T-cell (primary cell): ENCODE measurements around the gene ORM2. TPM values are rescaled to one million over a fixed set of nuclear protein-coding genes. Genes with fewer than 3 reads are reported as not detected.
"Not testable (repeated sequence)": the region's sequence is repeated elsewhere in the genome, so short reads cannot be mapped to it uniquely, and the experiment has no call there.

ENCODE experiments used
- ATAC-seq, 4 experiments: fragments of 200-7000 bp in 3 of 4; fragments of 150-1000 bp in 1 of 4; cut with Tn5 transposase; replicated peaks in 1 of 4; 1 replicate in 3 of 4; 2 replicates in 1 of 4; pipeline ENCODE4 v1.10.0; 2021; ENCODE audit warnings: moderate library complexity in 3 of 4, mild to moderate bottlenecking in 2 of 4, moderate number of reproducible peaks in 1 of 4
- CTCF ChIA-PET, 2 donors: fragments of 300-600 bp; sonication (Branson Sonifier 250); formaldehyde crosslinking; loops; one replicate each; lab custom pipeline; 2022; ENCODE audit warnings: antibody characterized with exemption in 2 of 2; lab: Charles Lee
- POLR2A ChIA-PET, 2 donors: fragments of 300-600 bp; sonication (Branson Sonifier 250); formaldehyde crosslinking; loops; one replicate each; lab custom pipeline; 2022; ENCODE audit warnings: antibody characterized with exemption in 2 of 2; lab: Charles Lee
- DNase-seq, 35 experiments: peaks; one replicate each; pipeline versions ENCODE4 v3.0.0 to v3.0.0-alpha.2; 2013 to 2023
- H3K27ac ChIP-seq: one replicate; pipeline ENCODE4 v1.5.1; 2013; ENCODE audit warnings: low read length
- H3K27me3 ChIP-seq, 2 experiments: replicated peaks in 1 of 2; 1 replicate in 1 of 2; 2 replicates in 1 of 2; pipeline versions ENCODE4 v1.6.1 to v1.7.0; 2013; ENCODE audit warnings: low read length in 1 of 2, mixed read lengths in 1 of 2; ENCODE audit not compliant: control insufficient read depth in 2 of 2, insufficient read depth in 2 of 2; ENCODE audit errors: extremely low read depth in 1 of 2
- H3K36me3 ChIP-seq, 2 donors: 1 replicate in 1 of 2; 2 replicates in 1 of 2; pipeline versions ENCODE4 v1.6.1 to v1.7.0; 2013; ENCODE audit warnings: low read length in 1 of 2; ENCODE audit not compliant: control insufficient read depth in 2 of 2, insufficient read depth in 1 of 2; ENCODE audit errors: extremely low read depth in 1 of 2
- H3K4me1 ChIP-seq, 2 experiments: 1 replicate in 1 of 2; 2 replicates in 1 of 2; pipeline versions ENCODE4 v1.6.1 to v1.7.0; 2013; ENCODE audit warnings: low read length in 2 of 2, mixed read lengths in 1 of 2; ENCODE audit not compliant: insufficient read depth in 2 of 2, control insufficient read depth in 1 of 2; ENCODE audit errors: extremely low read depth in 1 of 2
- H3K4me3 ChIP-seq, 2 donors: 1 replicate in 1 of 2; 2 replicates in 1 of 2; pipeline versions ENCODE4 v1.5.1 to v1.7.0; 2013; ENCODE audit warnings: mild to moderate bottlenecking in 2 of 2, low read length in 1 of 2, moderate library complexity in 1 of 2; ENCODE audit not compliant: control insufficient read depth in 1 of 2; ENCODE audit errors: extremely low read depth in 1 of 2
- H3K9me3 ChIP-seq: 2 replicates; pipeline ENCODE4 v1.7.0; 2013
- H3K27ac Mint-ChIP-seq, 2 donors: one replicate each; pipeline ENCODE4 v1.8.0; 2020 to 2021; ENCODE audit warnings: mild to moderate bottlenecking in 2 of 2, mixed read lengths in 2 of 2
- H3K27me3 Mint-ChIP-seq, 2 donors: one replicate each; pipeline ENCODE4 v1.8.0; 2021 to 2022; ENCODE audit warnings: mixed read lengths in 2 of 2
- H3K36me3 Mint-ChIP-seq: one replicate; pipeline ENCODE4 v1.8.0; 2021; ENCODE audit warnings: mixed read lengths
- H3K4me1 Mint-ChIP-seq, 3 donors: one replicate each; pipeline ENCODE4 v1.8.0; 2020 to 2022; ENCODE audit warnings: mixed read lengths in 3 of 3, mild to moderate bottlenecking in 1 of 3
- H3K4me3 Mint-ChIP-seq, 3 donors: one replicate each; pipeline ENCODE4 v1.8.0; 2020 to 2022; ENCODE audit warnings: mild to moderate bottlenecking in 3 of 3, mixed read lengths in 3 of 3, moderate library complexity in 3 of 3
- H3K9me3 Mint-ChIP-seq, 3 donors: one replicate each; pipeline ENCODE4 v1.8.0; 2020 to 2022; ENCODE audit warnings: mixed read lengths in 3 of 3
- WGBS: methylation state at CpG from one replicate; pipeline ENCODE4 v1.1.5; 2013; ENCODE audit warnings: missing lambda C conversion rate; ENCODE audit not compliant: insufficient coverage; 5-methylcytosine and 5-hydroxymethylcytosine counted together
- total RNA-seq, 35 experiments: library from RNA in 6 of 35; stranded (reverse) in 6 of 35; fragments of 120-200 nt in 1 of 35; gene quantifications; one replicate each; pipeline versions ENCODE4 v1.2.1 to v1.2.4 and lab custom pipeline; 2013 to 2026

ORM2 gene
- total RNA-seq, 5 donors from 2014 or later (not counting 1 experiment from before 2014, with no cell fraction given) = 1.4 to 2.2 (median 1.8) TPM; not detected in 2

DNA sequence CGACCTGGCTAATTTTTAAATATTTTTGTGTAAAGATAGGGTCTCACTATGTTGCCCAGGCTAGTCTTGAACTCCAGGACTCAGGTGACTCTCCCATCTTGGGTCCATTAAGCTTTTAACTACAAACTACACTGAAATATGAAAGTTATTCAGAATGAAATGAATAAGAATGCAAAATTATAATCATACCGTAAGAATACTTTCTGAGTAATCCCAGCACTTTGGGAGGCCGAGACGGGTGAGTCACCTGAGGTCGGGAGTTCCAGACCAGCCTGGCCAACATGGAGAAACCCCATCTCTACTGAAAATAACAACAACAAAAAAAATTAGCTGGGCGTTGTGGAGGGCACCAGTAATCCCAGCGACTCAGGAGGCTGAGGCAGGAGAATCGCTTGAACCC lies 7.9 kb upstream of the ORM2 start:
- DNase-seq (no peak), ATAC-seq (no peak)
- Mint-ChIP-seq H3K4me3 (no peak overlapping the region), H3K36me3 (no peaks in the 10 kb centered on the region), H3K9me3 (no peaks in the 10 kb centered on the region), H3K27ac (no peak overlapping the region), H3K4me1 (no peaks in the 10 kb centered on the region), H3K27me3 (peaks cover 5 to 11% of the 10 kb centered on the region in 2 donors)
- 60% methylated on average over 3 of the region's 8 CpGs for WGBS
- no peak overlapping the region for H3K4me3 ChIP-seq
- no peaks in the 10 kb centered on the region for H3K9me3 ChIP-seq
- no peaks in the 10 kb centered on the region for H3K36me3 ChIP-seq
- H3K27ac ChIP-seq = no peak overlapping the region
- peaks cover 0 to 28% of the 10 kb centered on the region in 2 experiments for H3K27me3 ChIP-seq
- ChIA-PET CTCF (no interaction called here), POLR2A (no interaction called here)
- no peaks in the 10 kb centered on the region for H3K4me1 ChIP-seq

DNA sequence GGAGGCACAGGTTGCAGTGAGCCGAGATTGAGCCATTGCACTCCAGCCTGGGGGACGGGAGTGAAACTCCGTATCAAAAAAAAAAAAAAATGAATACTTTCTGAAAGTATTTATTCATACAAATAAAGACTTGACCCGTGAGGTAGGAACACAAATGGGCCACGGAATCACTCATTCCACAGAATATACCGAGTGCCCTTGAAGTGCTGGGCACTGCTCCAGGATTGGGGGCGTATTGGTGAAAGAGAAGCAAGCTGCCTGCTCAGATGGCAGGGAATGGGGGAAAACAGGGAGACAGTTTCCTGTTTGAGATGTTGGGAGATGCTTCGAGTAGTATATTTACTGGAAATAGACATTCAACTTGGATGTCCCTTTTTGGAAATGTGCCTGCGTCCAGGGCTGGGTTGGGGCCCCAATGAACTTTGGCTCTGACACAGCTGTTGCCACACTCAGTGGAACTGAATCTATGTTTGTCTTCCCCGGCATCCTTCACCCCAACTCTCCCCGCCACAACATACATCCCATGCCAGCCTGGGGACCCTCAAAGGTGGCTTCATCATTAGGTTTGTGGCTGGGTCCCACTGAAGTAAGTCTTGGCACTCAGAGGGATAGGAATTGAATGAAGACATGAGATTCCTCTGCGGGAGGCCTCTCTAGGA lies 7.4 kb upstream of the ORM2 start:
- not testable (repeated sequence) for ATAC-seq

DNA sequence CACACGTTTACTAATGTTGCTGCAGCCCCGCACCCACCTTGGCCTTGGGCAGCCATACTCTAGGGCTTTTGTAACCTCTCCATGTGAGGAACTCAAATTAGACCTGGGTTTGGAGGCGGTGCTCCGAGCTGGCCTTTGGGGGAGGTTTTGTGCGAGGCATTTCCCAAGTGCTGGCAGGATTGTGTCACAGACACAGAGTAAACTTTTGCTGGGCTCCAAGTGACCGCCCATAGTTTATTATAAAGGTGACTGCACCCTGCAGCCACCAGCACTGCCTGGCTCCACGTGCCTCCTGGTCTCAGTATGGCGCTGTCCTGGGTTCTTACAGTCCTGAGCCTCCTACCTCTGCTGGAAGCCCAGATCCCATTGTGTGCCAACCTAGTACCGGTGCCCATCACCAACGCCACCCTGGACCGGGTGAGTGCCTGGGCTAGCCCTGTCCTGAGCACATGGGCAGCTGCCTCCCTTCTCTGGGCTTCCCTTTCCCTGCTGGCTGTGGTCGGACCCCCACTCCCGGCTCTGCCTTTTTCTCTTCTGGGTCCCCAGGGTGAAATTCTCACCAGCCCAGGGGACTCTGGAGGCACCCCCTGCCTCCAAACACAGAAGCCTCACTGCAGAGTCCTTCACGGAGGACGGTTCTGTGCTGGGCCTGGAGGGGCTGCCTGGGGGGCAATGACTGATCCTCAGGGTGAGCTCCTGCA lies 6.7 kb upstream of the ORM2 start, which contains the start of gene ORM1:
Gene ORM1 (plus strand): TSS at position 268 of the 701 bp plus-strand sequence. CDS start 36 bp downstream, at position 304.
- H3K27ac ChIP-seq, H3K4me3 ChIP-seq, H3K9me3 Mint-ChIP-seq, ATAC-seq, H3K9me3 ChIP-seq, H3K4me1 ChIP-seq, H3K4me3 Mint-ChIP-seq, H3K4me1 Mint-ChIP-seq, CTCF ChIA-PET, H3K36me3 Mint-ChIP-seq, DNase-seq, H3K36me3 ChIP-seq, H3K27ac Mint-ChIP-seq, POLR2A ChIA-PET: not testable (repeated sequence)
- no CpG with 5 or more reads among the region's 15 CpGs for WGBS
- H3K27me3 Mint-ChIP-seq = peaks cover 5 to 11% of the 10 kb centered on the region in 2 donors
- peaks cover 0 to 28% of the 10 kb centered on the region in 2 experiments for H3K27me3 ChIP-seq

More for the DNA sequence above, 7.4 kb upstream of the ORM2 start:
- H3K4me3 ChIP-seq, CTCF ChIA-PET, H3K36me3 ChIP-seq, H3K27ac Mint-ChIP-seq, H3K9me3 ChIP-seq, H3K4me1 Mint-ChIP-seq, H3K36me3 Mint-ChIP-seq, H3K9me3 Mint-ChIP-seq, H3K4me3 Mint-ChIP-seq, H3K4me1 ChIP-seq, H3K27ac ChIP-seq, DNase-seq: not testable (repeated sequence)
- WGBS = no CpG with 5 or more reads among the region's 12 CpGs
- peaks cover 0 to 25% of the 10 kb centered on the region in 2 experiments for H3K27me3 ChIP-seq
- POLR2A ChIA-PET = interaction anchor here in 1 of 2 donors (0.7 kb wide), 1 partner anchor 1572 kb away, joined by 4 read pairs; no protein-coding TSS in a partner anchor
- peaks cover 5 to 11% of the 10 kb centered on the region in 2 donors for H3K27me3 Mint-ChIP-seq

DNA sequence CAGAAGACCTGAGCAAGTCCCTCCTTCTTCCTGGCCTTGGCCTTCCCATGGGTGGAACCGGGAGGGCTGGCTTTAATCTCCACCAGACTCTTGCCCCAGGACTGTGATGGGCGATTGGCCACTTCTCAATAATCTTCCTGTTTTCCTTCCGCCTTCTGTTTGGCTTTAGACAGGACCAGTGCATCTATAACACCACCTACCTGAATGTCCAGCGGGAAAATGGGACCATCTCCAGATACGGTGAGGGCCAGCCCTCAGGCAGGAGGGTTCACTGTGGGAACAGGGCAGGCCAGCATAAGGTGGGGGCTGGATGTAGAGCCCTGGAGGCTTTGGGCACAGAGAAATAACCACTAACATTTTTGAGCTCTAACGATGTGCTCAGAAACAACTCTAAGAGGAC lies 5.8 kb upstream of the ORM2 start:
- H3K9me3 Mint-ChIP-seq, H3K4me3 Mint-ChIP-seq, H3K4me3 ChIP-seq, H3K27ac ChIP-seq, H3K9me3 ChIP-seq, CTCF ChIA-PET, H3K36me3 ChIP-seq, ATAC-seq, H3K27ac Mint-ChIP-seq, H3K4me1 Mint-ChIP-seq, H3K4me1 ChIP-seq, POLR2A ChIA-PET, H3K36me3 Mint-ChIP-seq, DNase-seq: not testable (repeated sequence)
- H3K27me3 ChIP-seq = peaks cover 0 to 28% of the 10 kb centered on the region in 2 experiments
- peaks cover 5 to 11% of the 10 kb centered on the region in 2 donors for H3K27me3 Mint-ChIP-seq
- WGBS = 67% methylated on average over 2 of the region's 6 CpGs

DNA sequence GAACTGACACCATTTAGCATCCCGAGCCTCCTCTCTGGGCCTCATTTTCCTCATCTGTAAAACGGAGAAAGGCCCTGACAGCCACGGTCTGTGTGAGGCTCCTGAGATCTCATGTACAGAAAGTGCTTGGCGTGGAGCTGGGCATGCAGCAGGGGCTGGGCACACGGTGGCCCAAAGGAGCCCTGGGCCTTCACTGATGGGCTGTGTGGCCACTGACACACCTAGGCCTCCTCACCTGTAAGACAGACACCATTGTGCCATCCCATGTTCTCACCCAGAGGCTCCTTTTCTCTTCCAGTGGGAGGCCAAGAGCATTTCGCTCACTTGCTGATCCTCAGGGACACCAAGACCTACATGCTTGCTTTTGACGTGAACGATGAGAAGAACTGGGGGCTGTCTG lies 5.2 kb upstream of the ORM2 start:
- no peaks in the 10 kb centered on the region for H3K9me3 ChIP-seq
- H3K9me3 Mint-ChIP-seq = no peaks in the 10 kb centered on the region
- POLR2A ChIA-PET = no interaction called here
- H3K4me1 Mint-ChIP-seq = no peaks in the 10 kb centered on the region
- DNase-seq = no peak
- H3K4me3 Mint-ChIP-seq = no peak overlapping the region
- peaks cover 0 to 7% of the 10 kb centered on the region in 2 donors for H3K27me3 Mint-ChIP-seq
- H3K27ac Mint-ChIP-seq = no peak overlapping the region
- ATAC-seq = no peak
- WGBS = 80% methylated on average over 5 of the region's 8 CpGs
- CTCF ChIA-PET = no interaction called here
- no peaks in the 10 kb centered on the region for H3K36me3 Mint-ChIP-seq
- H3K36me3 ChIP-seq = no peaks in the 10 kb centered on the region
- H3K4me3 ChIP-seq = no peak overlapping the region
- no peak overlapping the region for H3K27ac ChIP-seq
- H3K27me3 ChIP-seq = peaks cover 0 to 25% of the 10 kb centered on the region in 2 experiments
- H3K4me1 ChIP-seq = no peaks in the 10 kb centered on the region

DNA sequence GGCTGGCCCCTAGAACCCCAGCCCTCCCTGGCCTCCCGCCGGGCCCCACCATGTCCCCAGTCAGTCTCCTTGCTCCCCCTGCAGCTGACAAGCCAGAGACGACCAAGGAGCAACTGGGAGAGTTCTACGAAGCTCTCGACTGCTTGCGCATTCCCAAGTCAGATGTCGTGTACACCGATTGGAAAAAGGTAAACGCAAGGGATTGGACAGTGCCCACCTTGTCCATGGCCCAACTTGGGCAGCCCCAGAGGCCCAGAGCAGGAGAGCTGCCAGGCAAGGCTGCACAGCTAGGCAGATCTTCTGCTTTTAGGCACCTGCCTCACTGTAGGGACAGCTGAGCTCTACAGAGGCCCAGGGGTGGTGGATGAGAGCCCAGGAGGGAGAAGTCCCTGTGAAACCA lies 4.7 kb upstream of the ORM2 start:
- CTCF ChIA-PET, H3K4me3 ChIP-seq, H3K27me3 Mint-ChIP-seq, DNase-seq, POLR2A ChIA-PET, H3K27ac Mint-ChIP-seq, H3K4me3 Mint-ChIP-seq, H3K9me3 Mint-ChIP-seq, H3K36me3 ChIP-seq, H3K9me3 ChIP-seq, H3K4me1 Mint-ChIP-seq, H3K36me3 Mint-ChIP-seq, H3K4me1 ChIP-seq, H3K27ac ChIP-seq: not testable (repeated sequence)
- WGBS = 96% methylated on average over 6 of the region's 9 CpGs
- peaks cover 0 to 25% of the 10 kb centered on the region in 2 experiments for H3K27me3 ChIP-seq
- ATAC-seq = peak in 1 of 4 experiments; percentile 32
